ENCODE data around the gene UNC5B. TPM values are rescaled to one million over a fixed set of nuclear protein-coding genes. Genes with fewer than 3 reads are reported as not detected.

UNC5B gene
- total and polyA plus RNA-seq, 4 donors = 10.7 to 43.9 (median 23.5) TPM

- Histone ChIP-seq H3K4me1 (ENCODE audit: control insufficient read depth, insufficient read depth, low read length) (peaks cover 47% of the 10 kb centered on the region), H3K9me3 (ENCODE audit: control insufficient read depth, insufficient read depth, low read length) (no peaks in the 10 kb centered on the region), H3K4me3 (ENCODE audit: low read depth, low read length) (no peak overlapping the region), H3K27ac (ENCODE audit: low read depth, low read length) (no peak overlapping the region), H3K36me3 (ENCODE audit: control insufficient read depth, insufficient read depth, low read length) (peaks cover 17% of the 10 kb centered on the region), H3K27me3 (ENCODE audit: control insufficient read depth, insufficient read depth, low read length) (no peaks in the 10 kb centered on the region)
- DNase-seq (ENCODE audit: low read depth in 4 of 6, low spot score in 6 of 6) = no peak
- 91% methylated on average over 9 of the region's 11 CpGs for WGBS (ENCODE audit: insufficient coverage)
Observed at GRCh38 chr10:71277914-71278665, 65.7 kb downstream of the UNC5B start.

GRCh38 chr10:71278691-71279588 is 66.6 kb downstream of the UNC5B start:
- 49% methylated on average over 15 of the region's 19 CpGs for WGBS (ENCODE audit: insufficient coverage)
- Histone ChIP-seq H3K27ac (ENCODE audit: low read depth, low read length) (no peak overlapping the region), H3K9me3 (ENCODE audit: control insufficient read depth, insufficient read depth, low read length) (no peaks in the 10 kb centered on the region), H3K27me3 (ENCODE audit: control insufficient read depth, insufficient read depth, low read length) (no peaks in the 10 kb centered on the region), H3K4me3 (ENCODE audit: low read depth, low read length) (no peak overlapping the region), H3K4me1 (ENCODE audit: control insufficient read depth, insufficient read depth, low read length) (peaks cover 54% of the 10 kb centered on the region), H3K36me3 (ENCODE audit: control insufficient read depth, insufficient read depth, low read length) (peaks cover 17% of the 10 kb centered on the region)
- DNase-seq (ENCODE audit: low read depth in 4 of 6, low spot score in 6 of 6) = peak in 1 of 6 donors; percentile 71

DNA sequence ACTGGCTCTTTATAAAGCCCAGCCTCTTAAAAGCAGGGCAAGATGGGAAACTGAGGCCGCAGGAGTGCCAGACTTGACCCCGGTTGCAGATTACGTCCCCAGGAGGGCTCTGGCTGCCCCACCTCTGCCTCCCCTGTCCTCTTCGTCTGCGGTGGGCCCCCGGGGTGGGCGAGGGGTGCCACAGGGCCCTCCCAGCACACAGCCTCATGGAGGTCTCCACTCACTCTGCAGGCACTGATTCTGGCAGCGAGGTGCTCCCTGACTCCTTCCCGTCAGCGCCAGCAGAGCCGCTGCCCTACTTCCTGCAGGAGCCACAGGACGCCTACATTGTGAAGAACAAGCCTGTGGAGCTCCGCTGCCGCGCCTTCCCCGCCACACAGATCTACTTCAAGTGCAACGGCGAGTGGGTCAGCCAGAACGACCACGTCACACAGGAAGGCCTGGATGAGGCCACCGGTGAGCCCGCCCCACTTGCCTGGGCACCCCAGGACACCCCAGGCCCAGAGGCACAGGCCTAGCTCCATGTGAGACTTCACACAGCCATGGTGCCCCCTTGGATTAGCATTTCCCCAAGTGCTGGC is 67.3 kb downstream of the UNC5B start:
- Histone ChIP-seq H3K27ac (ENCODE audit: low read depth, low read length) (no peak overlapping the region), H3K4me1 (ENCODE audit: control insufficient read depth, insufficient read depth, low read length) (peaks cover 61% of the 10 kb centered on the region), H3K9me3 (ENCODE audit: control insufficient read depth, insufficient read depth, low read length) (no peaks in the 10 kb centered on the region), H3K36me3 (ENCODE audit: control insufficient read depth, insufficient read depth, low read length) (peaks cover 19% of the 10 kb centered on the region), H3K27me3 (ENCODE audit: control insufficient read depth, insufficient read depth, low read length) (no peaks in the 10 kb centered on the region), H3K4me3 (ENCODE audit: low read depth, low read length) (no peak overlapping the region)
- 82% methylated on average over 22 of the region's 22 CpGs for WGBS (ENCODE audit: insufficient coverage)
- no peak for DNase-seq (ENCODE audit: low read depth in 4 of 6, low spot score in 6 of 6)

DNA sequence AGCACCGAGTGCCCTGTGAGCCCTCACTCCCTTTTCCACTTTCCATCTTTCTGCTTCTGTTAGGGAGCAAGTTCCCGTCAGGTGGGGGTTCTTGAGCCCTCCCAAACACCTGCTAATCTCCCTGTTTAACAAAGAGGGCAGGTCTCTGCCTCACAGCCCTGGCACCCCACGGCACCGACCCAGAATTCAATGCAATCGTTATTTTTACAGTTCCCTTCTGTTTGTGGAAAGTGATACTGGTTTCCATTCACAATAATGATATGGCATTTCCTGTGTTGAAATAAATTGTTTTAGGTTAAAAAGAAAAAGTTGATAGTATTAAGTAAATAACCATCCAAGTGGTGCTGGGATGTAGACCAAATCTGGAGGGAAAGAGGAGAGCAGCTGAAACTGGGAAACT is 67.8 kb downstream of the UNC5B start:
- H3K36me3 ChIP-seq (ENCODE audit: control insufficient read depth, insufficient read depth, low read length) = peaks cover 22% of the 10 kb centered on the region
- WGBS (ENCODE audit: insufficient coverage) = 80% methylated on average over 1 of the region's 5 CpGs

GRCh38 chr10:71280825-71281224 is 68.5 kb downstream of the UNC5B start:
- H3K27ac ChIP-seq (ENCODE audit: low read depth, low read length) = no peak overlapping the region

More for the DNA sequence above, 67.8 kb downstream of the UNC5B start:
- DNase-seq (ENCODE audit: low read depth in 4 of 6, low spot score in 6 of 6) = no peak
- Histone ChIP-seq H3K27ac (ENCODE audit: low read depth, low read length) (no peak overlapping the region), H3K9me3 (ENCODE audit: control insufficient read depth, insufficient read depth, low read length) (no peaks in the 10 kb centered on the region), H3K4me3 (ENCODE audit: low read depth, low read length) (no peak overlapping the region), H3K27me3 (ENCODE audit: control insufficient read depth, insufficient read depth, low read length) (no peaks in the 10 kb centered on the region), H3K4me1 (ENCODE audit: control insufficient read depth, insufficient read depth, low read length) (peaks cover 62% of the 10 kb centered on the region)

GRCh38 chr10:71281646-71282322 is 69.4 kb downstream of the UNC5B start:
- Histone ChIP-seq H3K9me3 (ENCODE audit: control insufficient read depth, insufficient read depth, low read length) (no peaks in the 10 kb centered on the region), H3K27ac (ENCODE audit: low read depth, low read length) (no peak overlapping the region), H3K4me1 (ENCODE audit: control insufficient read depth, insufficient read depth, low read length) (peaks cover 59% of the 10 kb centered on the region), H3K4me3 (ENCODE audit: low read depth, low read length) (no peak overlapping the region), H3K36me3 (ENCODE audit: control insufficient read depth, insufficient read depth, low read length) (peaks cover 34% of the 10 kb centered on the region), H3K27me3 (ENCODE audit: control insufficient read depth, insufficient read depth, low read length) (no peaks in the 10 kb centered on the region)
- 82% methylated on average over 5 of the region's 8 CpGs for WGBS (ENCODE audit: insufficient coverage)
- DNase-seq (ENCODE audit: low read depth in 4 of 6, low spot score in 6 of 6) = no peak

More at GRCh38 chr10:71280825-71281224, 68.5 kb downstream of the UNC5B start:
- DNase-seq (ENCODE audit: low read depth in 4 of 6, low spot score in 6 of 6) = no peak
- 25% methylated on average over 2 of the region's 3 CpGs for WGBS (ENCODE audit: insufficient coverage)
- Histone ChIP-seq H3K4me1 (ENCODE audit: control insufficient read depth, insufficient read depth, low read length) (peaks cover 62% of the 10 kb centered on the region), H3K36me3 (ENCODE audit: control insufficient read depth, insufficient read depth, low read length) (peaks cover 26% of the 10 kb centered on the region), H3K4me3 (ENCODE audit: low read depth, low read length) (no peak overlapping the region), H3K9me3 (ENCODE audit: control insufficient read depth, insufficient read depth, low read length) (no peaks in the 10 kb centered on the region), H3K27me3 (ENCODE audit: control insufficient read depth, insufficient read depth, low read length) (no peaks in the 10 kb centered on the region)

GRCh38 chr10:71282323-71282680 is 69.9 kb downstream of the UNC5B start:
- WGBS (ENCODE audit: insufficient coverage) = 100% methylated on average over 2 of the region's 2 CpGs
- DNase-seq (ENCODE audit: low read depth in 4 of 6, low spot score in 6 of 6) = no peak
- Histone ChIP-seq H3K4me1 (ENCODE audit: control insufficient read depth, insufficient read depth, low read length) (peaks cover 53% of the 10 kb centered on the region), H3K36me3 (ENCODE audit: control insufficient read depth, insufficient read depth, low read length) (peaks cover 35% of the 10 kb centered on the region), H3K4me3 (ENCODE audit: low read depth, low read length) (no peak overlapping the region), H3K9me3 (ENCODE audit: control insufficient read depth, insufficient read depth, low read length) (no peaks in the 10 kb centered on the region), H3K27ac (ENCODE audit: low read depth, low read length) (no peak overlapping the region), H3K27me3 (ENCODE audit: control insufficient read depth, insufficient read depth, low read length) (no peaks in the 10 kb centered on the region)

GRCh38 chr10:71283410-71283809 is 71.0 kb downstream of the UNC5B start:
- Histone ChIP-seq H3K9me3 (ENCODE audit: control insufficient read depth, insufficient read depth, low read length) (no peaks in the 10 kb centered on the region), H3K27ac (ENCODE audit: low read depth, low read length) (no peak overlapping the region), H3K4me1 (ENCODE audit: control insufficient read depth, insufficient read depth, low read length) (peaks cover 46% of the 10 kb centered on the region), H3K36me3 (ENCODE audit: control insufficient read depth, insufficient read depth, low read length) (peaks cover 43% of the 10 kb centered on the region), H3K4me3 (ENCODE audit: low read depth, low read length) (no peak overlapping the region), H3K27me3 (ENCODE audit: control insufficient read depth, insufficient read depth, low read length) (no peaks in the 10 kb centered on the region)
- DNase-seq (ENCODE audit: low read depth in 4 of 6, low spot score in 6 of 6) = no peak
- WGBS (ENCODE audit: insufficient coverage) = 68% methylated on average over 6 of the region's 6 CpGs

DNA sequence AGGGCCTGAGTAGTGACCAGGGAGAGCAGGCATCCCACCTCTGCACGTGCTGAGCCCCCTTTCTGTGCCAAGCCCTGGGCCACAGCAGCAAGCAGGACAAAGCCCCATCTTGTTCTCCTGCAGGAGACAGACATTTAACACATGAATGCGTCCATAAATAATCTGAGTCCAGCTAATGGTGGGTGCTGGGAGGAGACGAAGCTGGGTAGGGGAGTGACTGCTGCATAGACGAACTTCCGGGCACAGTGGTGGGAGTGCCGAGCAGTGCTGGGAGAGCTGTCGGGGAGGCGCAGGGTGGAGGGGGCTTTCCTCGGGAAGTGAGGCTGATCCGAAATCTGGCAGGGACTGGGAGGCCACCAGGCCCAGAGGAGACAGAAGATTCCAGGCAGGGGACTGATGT is 71.5 kb downstream of the UNC5B start:
- H3K36me3 ChIP-seq (ENCODE audit: control insufficient read depth, insufficient read depth, low read length) = peaks cover 48% of the 10 kb centered on the region
- H3K4me3 ChIP-seq (ENCODE audit: low read depth, low read length) = no peak overlapping the region
- 48% methylated on average over 10 of the region's 10 CpGs for WGBS (ENCODE audit: insufficient coverage)
- H3K27me3 ChIP-seq (ENCODE audit: control insufficient read depth, insufficient read depth, low read length) = no peaks in the 10 kb centered on the region
- DNase-seq (ENCODE audit: low read depth in 4 of 6, low spot score in 6 of 6) = peak in 1 of 6 donors; percentile 49
- no peak overlapping the region for H3K27ac ChIP-seq (ENCODE audit: low read depth, low read length)
- H3K9me3 ChIP-seq (ENCODE audit: control insufficient read depth, insufficient read depth, low read length) = no peaks in the 10 kb centered on the region
- H3K4me1 ChIP-seq (ENCODE audit: control insufficient read depth, insufficient read depth, low read length) = peaks cover 41% of the 10 kb centered on the region

Measured in spinal cord (tissue), 10 donors.